Thyroid gland (tissue), 4 donors: Measurements from ENCODE around the gene DCPS.

Experiments used
- CTCF ChIP-seq, 6 experiments: fragments of 200-600 bp in 3 of 6; fragments of 450-650 bp in 3 of 6; sonication (generic) in 3 of 6; IDR thresholded peaks; one replicate each; pipeline ENCODE4 v1.5.1; 2016 to 2019; ENCODE audit warnings: antibody characterized with exemption in 6 of 6, mild to moderate bottlenecking in 2 of 6, inconsistent platforms in 1 of 6, moderate library complexity in 1 of 6
- POLR2A ChIP-seq, 2 donors: fragments of 450-650 bp; IDR thresholded peaks; one replicate each; pipeline ENCODE4 v1.6.1; 2017; ENCODE audit warnings: antibody characterized with exemption in 2 of 2, mild to moderate bottlenecking in 2 of 2, moderate library complexity in 1 of 2

- TF ChIP-seq CTCF (IDR thresholded peaks at IDR 0.05) (no peak), POLR2A (IDR thresholded peaks at IDR 0.05) (no peak)
Measured at GRCh38 chr11:126328001-126328390, 24.1 kb downstream of the DCPS start.
